NCI-H69 (cell line): Measurements from ENCODE around the gene EXOC4.
"Not testable (repeated sequence)": the region's sequence is repeated elsewhere in the genome, so short reads cannot be mapped to it uniquely, and the experiment has no call there.

Source experiments
- DNase-seq: peaks from one replicate; lab custom pipeline; 2025; lab: John Stamatoyannopoulos, UW

The EXOC4 gene

GRCh38 chr7:133314084-133314483, 61.2 kb downstream of the EXOC4 start:
- DNase-seq, result no peak

- DNase-seq, result no peak
Observed at GRCh38 chr7:133315332-133316040, 62.6 kb downstream of the EXOC4 start.

- no peak for DNase-seq
Observed at GRCh38 chr7:133319842-133320241, 67.0 kb downstream of the EXOC4 start.

GRCh38 chr7:133320891-133321290, 68.0 kb downstream of the EXOC4 start:
- peak; percentile 90 for DNase-seq

- peak; percentile 75 for DNase-seq
Observed at GRCh38 chr7:133321366-133321765, 68.5 kb downstream of the EXOC4 start.

- not testable (repeated sequence) for DNase-seq
Observed at GRCh38 chr7:133326745-133327144, 73.9 kb downstream of the EXOC4 start.

GRCh38 chr7:133328021-133328420, 75.1 kb downstream of the EXOC4 start:
- DNase-seq, result not testable (repeated sequence)

- peak; percentile 9 for DNase-seq
Observed at GRCh38 chr7:133330085-133330484, 77.2 kb downstream of the EXOC4 start.

- no peak for DNase-seq
Observed at GRCh38 chr7:133331861-133332260, 79.0 kb downstream of the EXOC4 start.

GRCh38 chr7:133339772-133340171, 86.9 kb downstream of the EXOC4 start:
- DNase-seq, result no peak

- peak; percentile 25 for DNase-seq
Observed at GRCh38 chr7:133344275-133344674, 91.4 kb downstream of the EXOC4 start.

- no peak for DNase-seq
Observed at GRCh38 chr7:133345690-133346421, 93.0 kb downstream of the EXOC4 start.

GRCh38 chr7:133348250-133348649, 95.4 kb downstream of the EXOC4 start:
- DNase-seq, result no peak

GRCh38 chr7:133349101-133349500, 96.2 kb downstream of the EXOC4 start:
- DNase-seq, result no peak

GRCh38 chr7:133352430-133352829, 99.6 kb downstream of the EXOC4 start:
- DNase-seq, result no peak

- DNase-seq, result no peak
Observed at GRCh38 chr7:133353775-133354174, 100.9 kb downstream of the EXOC4 start.

- DNase-seq, result no peak
Observed at GRCh38 chr7:133354546-133355324, 101.9 kb downstream of the EXOC4 start.

GRCh38 chr7:133355325-133355708, 102.4 kb downstream of the EXOC4 start:
- DNase-seq, result no peak

GRCh38 chr7:133355822-133356221, 102.9 kb downstream of the EXOC4 start:
- DNase-seq, result no peak

- no peak for DNase-seq
Observed at GRCh38 chr7:133358708-133359107, 105.8 kb downstream of the EXOC4 start.

GRCh38 chr7:133359449-133359848, 106.6 kb downstream of the EXOC4 start:
- DNase-seq, result no peak

- DNase-seq, result no peak
Observed at GRCh38 chr7:133360201-133360600, 107.3 kb downstream of the EXOC4 start.

GRCh38 chr7:133361806-133362205, 108.9 kb downstream of the EXOC4 start:
- DNase-seq, result no peak
